AG04450 (cell line): ENCODE data around the gene FGF14. TPM values are rescaled to one million over a fixed set of nuclear protein-coding genes. Genes with fewer than 3 reads are reported as not detected.
A peak's percentile ranks its signal among the peaks of the same experiment; 100 is the strongest.

ENCODE experiments used
- CTCF ChIA-PET: fragments of 300-600, 350-600 bp; formaldehyde crosslinking; extraction: SDS; loops from one replicate; lab custom pipeline; 2022; ENCODE audit warnings: antibody characterized with exemption, inconsistent platforms; lab: Charles Lee
- POLR2A ChIA-PET: fragments of 350-600 bp; formaldehyde crosslinking; extraction: SDS; loops from one replicate; lab custom pipeline; 2021; ENCODE audit warnings: antibody characterized with exemption, inconsistent platforms; lab: Yijun Ruan, JAX
- DNase-seq: peaks from one replicate; pipeline ENCODE4 v3.0.0-alpha.2; 2011; ENCODE audit warnings: low read depth, low spot score
- H3K27ac ChIP-seq: one replicate; pipeline ENCODE4 v1.5.1; 2012; ENCODE audit warnings: low read depth, low read length, control low read depth
- H3K27me3 ChIP-seq: one replicate; pipeline ENCODE4 v1.6.0; 2012; ENCODE audit warnings: low read length; ENCODE audit not compliant: control insufficient read depth, insufficient read depth
- H3K4me3 ChIP-seq: 2 replicates; pipeline ENCODE4 v1.5.1; 2011; ENCODE audit warnings: mild to moderate bottlenecking, low read depth, low read length, control low read depth
- H3K9me3 ChIP-seq: 2 replicates; pipeline ENCODE4 v1.5.1; 2012; ENCODE audit warnings: low read length; ENCODE audit not compliant: control insufficient read depth, insufficient read depth
- polyA plus RNA-seq: library from polyadenylated mRNA; depleted of rRNA; stranded (reverse); fragments of >200 nt; gene quantifications from 2 replicates; pipeline ENCODE4 v1.2.3, GENCODE V29; 2011
- TF ChIP-seq, protein P1 (sequence below): IDR thresholded peaks from 2 replicates; pipeline ENCODE4 v1.5.1; 2011; ENCODE audit warnings: low read depth, low read length, control low read depth, inconsistent platforms

FGF14 gene
- polyA plus RNA-seq, 1 experiment, result 0.01 TPM

DNA sequence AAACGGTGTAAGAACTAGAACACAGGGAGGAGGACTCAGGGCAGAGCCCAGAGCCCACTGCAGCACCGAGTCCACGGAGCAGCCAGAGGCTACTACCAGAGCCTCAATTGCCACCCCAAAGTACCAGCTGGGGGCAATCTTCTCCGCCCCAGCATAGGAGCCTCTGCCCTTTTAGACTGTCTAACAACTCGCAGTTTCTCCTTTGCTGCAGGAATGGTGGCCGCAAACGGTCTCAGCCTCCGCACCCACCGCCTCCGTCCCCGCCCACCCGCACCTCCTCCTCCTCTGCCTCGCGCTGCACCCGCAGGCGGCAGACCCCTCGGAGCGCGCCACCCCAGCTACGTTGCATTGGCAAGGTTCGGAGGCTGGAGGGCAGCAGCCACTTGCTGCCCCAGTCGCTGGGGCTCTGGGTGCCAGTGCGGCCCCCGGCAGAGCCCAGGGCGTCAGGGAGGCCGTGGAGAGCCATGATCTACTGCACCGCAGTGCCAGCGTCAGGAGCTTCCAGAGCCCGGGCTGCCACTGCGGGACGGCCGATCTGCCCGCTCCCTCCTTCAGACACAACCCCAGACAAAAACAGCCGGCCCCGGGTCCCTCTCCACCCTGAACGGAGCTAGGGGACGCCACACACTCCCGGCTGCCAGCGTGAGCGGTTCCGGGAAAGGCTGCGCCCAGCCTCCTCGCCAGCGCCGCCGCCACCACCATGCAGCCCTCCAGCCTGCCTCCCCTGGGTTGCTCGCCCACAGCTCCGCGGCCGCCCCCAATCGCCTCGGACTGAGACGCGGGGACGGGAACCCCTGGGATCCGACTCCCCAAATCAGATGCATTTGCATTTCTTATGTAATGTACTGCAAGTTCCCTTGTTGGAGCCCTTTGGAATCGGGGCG lies 1.8 kb downstream of the FGF14 start:
- ChIA-PET CTCF (interaction anchor here (1.3 kb wide), 1 partner anchor 156 kb away, joined by 3 read pairs; no protein-coding TSS in a partner anchor), POLR2A (no interaction called here)
- TF ChIP-seq, protein P1, sequence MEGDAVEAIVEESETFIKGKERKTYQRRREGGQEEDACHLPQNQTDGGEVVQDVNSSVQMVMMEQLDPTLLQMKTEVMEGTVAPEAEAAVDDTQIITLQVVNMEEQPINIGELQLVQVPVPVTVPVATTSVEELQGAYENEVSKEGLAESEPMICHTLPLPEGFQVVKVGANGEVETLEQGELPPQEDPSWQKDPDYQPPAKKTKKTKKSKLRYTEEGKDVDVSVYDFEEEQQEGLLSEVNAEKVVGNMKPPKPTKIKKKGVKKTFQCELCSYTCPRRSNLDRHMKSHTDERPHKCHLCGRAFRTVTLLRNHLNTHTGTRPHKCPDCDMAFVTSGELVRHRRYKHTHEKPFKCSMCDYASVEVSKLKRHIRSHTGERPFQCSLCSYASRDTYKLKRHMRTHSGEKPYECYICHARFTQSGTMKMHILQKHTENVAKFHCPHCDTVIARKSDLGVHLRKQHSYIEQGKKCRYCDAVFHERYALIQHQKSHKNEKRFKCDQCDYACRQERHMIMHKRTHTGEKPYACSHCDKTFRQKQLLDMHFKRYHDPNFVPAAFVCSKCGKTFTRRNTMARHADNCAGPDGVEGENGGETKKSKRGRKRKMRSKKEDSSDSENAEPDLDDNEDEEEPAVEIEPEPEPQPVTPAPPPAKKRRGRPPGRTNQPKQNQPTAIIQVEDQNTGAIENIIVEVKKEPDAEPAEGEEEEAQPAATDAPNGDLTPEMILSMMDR, result 0 out of 2 replicates have a peak, but pooled peaks have one; percentile 4
- peaks cover 27% of the 10 kb centered on the region for H3K27me3 ChIP-seq
- H3K27ac ChIP-seq, result no peak overlapping the region
- H3K4me3 ChIP-seq, result peak overlapping the region; percentile 51
- DNase-seq, result no peak
- H3K9me3 ChIP-seq, result no peaks in the 10 kb centered on the region; the same call in 1 of the 2 replicates

DNA sequence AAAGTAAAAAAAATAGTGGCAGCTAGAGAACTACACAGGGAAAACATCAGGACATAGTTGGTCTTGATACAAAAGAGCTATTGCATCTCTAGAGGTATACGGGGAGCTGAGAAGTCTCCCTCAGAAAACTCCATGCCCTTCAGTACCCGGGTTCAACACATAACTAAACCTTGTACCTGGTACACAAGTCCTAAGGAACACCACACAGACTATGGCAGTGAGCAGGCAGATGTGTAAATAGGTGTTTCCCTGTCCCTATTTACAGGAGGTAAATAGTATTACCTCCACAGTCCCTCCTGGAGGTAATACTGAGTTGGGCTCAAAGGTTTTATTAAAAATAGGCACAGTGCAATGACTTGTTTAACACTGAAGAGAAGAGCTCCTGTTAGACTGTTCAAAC lies 5.9 kb downstream of the FGF14 start:
- Histone ChIP-seq H3K9me3 (peaks cover 4% of the 10 kb centered on the region; the same call in 1 of the 2 replicates), H3K27me3 (peaks cover 16% of the 10 kb centered on the region), H3K27ac (no peak overlapping the region), H3K4me3 (no peak overlapping the region)
- no peak for DNase-seq
- ChIA-PET CTCF (interaction anchor here (1.4 kb wide), 1 partner anchor 254 kb away, joined by 6 read pairs; no protein-coding TSS in a partner anchor), POLR2A (no interaction called here)
- TF ChIP-seq, protein P1, result no peak

DNA sequence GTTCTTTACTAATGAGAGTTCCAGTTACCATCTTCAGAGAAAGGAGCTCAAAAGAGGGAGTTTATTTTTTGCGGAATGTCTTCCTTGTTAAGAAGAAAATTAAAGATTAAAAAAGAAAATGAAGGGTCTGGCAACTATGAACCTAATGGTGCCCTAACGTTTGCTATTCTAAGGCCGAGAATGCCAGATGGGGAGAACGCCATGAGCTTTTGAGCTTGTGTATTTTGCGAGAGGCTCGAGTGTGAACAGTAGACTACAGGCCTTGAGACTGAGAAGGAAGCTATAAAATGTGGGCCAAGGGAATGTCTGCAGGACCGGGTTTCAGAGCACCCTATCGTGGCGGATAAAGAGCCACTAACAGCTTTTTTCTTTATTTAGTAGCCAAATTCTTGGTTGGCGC lies 6.7 kb downstream of the FGF14 start:
- CTCF ChIA-PET, result interaction anchor here (0.6 to 1.4 kb wide), 3 partner anchors 9 to 254 kb away, joined by 3 to 6 read pairs (median 4); no protein-coding TSS in a partner anchor
- H3K9me3 ChIP-seq, result peaks cover 4% of the 10 kb centered on the region; the same call in 1 of the 2 replicates
- H3K4me3 ChIP-seq, result peak overlapping the region; percentile 74
- peaks cover 8% of the 10 kb centered on the region for H3K27me3 ChIP-seq
- POLR2A ChIA-PET, result no interaction called here
- no peak overlapping the region for H3K27ac ChIP-seq
- TF ChIP-seq, protein P1, result no peak
- no peak for DNase-seq

DNA sequence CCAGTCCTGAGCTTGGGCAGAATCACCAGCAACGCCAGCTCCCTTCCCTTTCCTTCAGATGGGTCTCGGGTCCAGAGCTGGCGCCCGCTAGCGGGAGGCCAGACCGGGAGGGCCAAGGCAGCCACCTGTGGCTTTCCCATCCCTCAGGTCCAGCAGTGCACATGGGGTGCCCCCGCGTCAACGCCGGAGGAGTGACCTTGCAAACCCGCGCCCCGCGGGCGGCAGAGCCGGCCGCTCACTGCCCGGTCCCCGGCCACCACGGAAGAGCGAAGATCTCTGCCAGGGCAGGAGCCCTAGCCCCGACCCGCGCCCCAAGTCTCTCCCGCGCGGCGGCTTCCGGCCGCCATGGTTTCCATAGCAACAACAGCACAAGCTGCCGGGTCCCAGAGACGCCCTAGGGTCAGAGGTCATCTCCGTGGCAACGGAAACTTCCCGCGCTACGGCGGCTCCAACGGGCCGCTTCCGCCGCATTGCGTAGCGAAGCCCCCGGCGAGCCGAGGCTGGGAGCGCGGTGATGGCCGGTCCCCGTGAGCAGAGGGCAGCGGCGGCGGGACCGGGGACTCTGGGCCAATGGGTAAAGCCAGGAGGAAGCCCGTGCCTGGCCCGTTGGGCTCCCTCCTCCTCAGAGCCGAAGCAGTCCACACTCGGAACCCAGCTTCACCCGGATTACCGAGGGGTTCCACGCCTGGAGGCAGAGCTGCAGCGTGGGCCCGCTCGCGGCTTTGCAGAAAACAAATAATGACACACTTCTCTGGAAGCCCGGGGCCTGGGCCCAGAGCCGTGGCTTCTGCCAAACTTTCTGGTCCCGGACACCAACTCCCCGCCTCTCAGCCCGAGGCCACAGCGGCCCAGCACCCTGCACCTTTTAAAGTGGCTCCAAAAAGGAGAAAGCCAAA lies 7.4 kb downstream of the FGF14 start:
- CTCF ChIA-PET, result interaction anchor here (0.8 to 1.5 kb wide), 6 partner anchors 9 to 253 kb away, joined by 3 to 6 read pairs (median 4); no protein-coding TSS in a partner anchor
- peak; percentile 55 for DNase-seq
- peaks cover 4% of the 10 kb centered on the region; the same call in 1 of the 2 replicates for H3K9me3 ChIP-seq
- peak overlapping the region; percentile 74 for H3K4me3 ChIP-seq
- peaks cover 3% of the 10 kb centered on the region for H3K27me3 ChIP-seq
- no peak overlapping the region for H3K27ac ChIP-seq
- TF ChIP-seq, protein P1, result peak; percentile 34; the same call in 1 of the 2 replicates
- POLR2A ChIA-PET, result no interaction called here
